GM21367 (cell line): Measurements from ENCODE around the gene ATXN1.

Experiments used
- ATAC-seq: cut with Tn5 transposase; IDR thresholded peaks from one replicate; pipeline ENCODE4 v1.9.1; 2021; ENCODE audit not compliant: unreplicated experiment

ATXN1 gene

DNA sequence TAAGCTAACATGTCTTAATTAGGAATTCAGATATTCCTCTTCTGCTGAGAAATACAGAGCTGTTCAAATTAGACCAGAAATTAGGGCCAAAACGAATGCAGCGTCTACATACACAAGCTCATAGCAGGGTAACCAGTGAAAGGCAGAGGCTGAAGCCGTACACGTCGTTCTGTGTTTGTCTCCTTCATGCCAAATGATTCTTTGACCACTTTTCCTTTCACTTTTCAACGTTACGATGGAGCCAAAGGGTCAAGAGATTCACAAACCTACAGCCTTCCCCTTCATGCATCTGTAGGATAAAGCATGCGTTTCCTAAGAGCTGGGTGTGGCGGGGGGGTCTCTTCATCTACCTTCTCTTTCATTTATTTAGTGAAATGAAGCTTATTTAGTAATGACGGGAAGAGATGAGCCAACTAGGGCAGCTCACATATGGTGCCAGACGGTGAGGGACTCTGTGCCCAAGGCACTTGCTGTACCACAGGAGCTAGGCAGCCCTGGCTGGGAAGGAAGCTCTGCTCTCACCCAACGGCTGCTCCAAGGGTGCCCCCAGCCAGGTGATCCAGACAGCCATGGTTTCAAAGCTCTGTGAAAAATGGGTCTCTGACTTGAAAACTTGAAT, 178.0 kb downstream of the ATXN1 start:
- ATAC-seq = peak; percentile 61

DNA sequence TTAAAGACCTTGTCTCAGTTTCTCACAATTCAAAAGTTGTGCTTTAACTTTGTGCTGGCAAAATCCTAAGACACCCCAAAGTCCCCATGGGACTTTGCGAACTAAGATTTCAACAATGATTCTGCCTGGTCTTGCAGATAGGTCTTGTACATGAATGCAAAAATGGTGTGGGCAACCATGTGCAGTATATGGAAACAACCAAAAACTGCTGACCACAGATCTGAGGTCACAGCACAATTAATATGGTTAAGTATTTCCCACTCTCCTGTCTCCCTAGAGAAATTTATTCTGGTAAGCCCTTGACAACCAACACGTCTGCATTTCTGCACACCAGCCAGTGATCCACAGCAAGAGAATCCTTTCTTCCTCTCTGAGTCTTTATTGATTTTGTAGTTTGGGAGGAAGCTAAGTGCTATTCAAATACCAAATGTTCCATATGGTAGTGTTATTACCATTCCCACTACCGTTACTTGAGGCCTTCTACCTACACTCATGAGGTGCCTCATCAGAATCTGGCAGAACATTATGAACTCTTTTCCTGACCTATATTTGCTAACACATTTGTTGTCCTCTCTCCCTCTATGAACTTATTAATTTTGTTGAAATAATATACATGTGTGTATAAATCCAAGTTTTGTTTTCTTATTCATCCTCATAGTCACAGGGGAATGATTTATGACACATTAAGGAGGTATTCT, 178.7 kb downstream of the ATXN1 start:
- ATAC-seq = no peak

DNA sequence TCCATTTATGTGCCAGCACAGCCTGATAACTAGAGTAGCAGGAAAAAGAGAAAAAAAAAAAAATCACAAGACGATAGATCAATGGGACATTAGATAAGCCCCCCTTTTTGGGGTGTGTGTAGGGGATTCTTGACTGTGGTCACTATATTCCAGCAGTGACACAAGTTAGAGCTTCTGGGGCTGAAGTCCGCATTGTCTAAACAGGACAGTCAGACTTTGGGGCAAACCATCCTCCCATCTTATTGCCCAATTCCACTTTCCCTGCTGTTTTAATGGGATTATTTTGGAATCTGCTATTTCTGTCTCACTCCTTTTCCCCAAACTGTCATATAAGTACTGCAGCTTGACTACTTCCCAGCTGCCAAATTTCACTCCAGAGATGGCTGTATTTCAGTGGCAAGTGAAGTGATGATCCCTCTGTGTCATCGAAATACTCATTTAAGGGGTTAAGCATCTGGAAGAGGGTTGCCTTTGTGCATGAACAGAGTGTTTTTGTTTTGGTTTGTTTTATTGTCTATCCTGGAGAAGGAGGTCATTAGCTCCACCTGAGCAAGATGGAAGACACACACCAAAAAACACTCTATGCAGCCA, 182.5 kb downstream of the ATXN1 start:
- no peak for ATAC-seq

DNA sequence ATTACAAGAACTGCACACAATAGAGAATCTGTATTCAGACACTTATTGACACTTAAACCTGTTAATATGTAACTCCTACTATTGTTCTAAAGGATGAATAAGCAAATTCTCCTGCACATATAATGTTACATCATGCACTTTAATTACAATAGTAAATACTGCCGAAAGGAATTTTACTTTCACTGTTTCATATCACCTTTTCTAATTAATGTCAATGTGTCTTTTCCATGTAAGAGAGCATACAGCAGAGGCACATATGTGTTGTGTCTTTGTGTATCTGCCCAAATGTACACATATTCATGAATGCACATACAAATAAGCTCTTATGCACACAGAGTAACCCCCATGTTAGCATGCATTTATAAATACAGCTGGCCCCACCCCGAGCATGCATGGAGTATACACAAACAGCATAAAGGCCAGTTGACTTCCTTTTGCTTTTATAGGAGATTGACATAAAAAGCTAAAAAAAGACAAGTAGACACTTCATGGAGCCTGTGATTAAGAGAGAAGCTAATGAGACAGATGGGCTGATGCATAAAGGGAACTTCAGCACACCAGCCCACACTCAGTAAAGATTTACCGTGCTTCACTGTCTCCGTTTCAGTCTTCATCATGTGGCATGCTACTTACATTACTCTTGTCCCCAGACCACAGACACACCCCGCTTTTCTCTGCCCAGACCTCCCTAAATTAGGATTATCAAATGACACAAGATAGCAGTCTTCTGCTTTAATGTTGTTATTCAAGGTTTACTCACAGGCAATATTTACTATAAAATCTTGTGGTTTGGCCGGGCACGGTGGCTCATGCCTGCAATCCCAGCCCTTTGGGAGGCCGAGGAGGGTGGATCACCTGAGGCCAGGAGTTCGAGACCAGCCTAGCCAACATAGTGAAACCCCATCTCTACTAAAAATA, 184.6 kb downstream of the ATXN1 start:
- peak; percentile 84 for ATAC-seq

DNA sequence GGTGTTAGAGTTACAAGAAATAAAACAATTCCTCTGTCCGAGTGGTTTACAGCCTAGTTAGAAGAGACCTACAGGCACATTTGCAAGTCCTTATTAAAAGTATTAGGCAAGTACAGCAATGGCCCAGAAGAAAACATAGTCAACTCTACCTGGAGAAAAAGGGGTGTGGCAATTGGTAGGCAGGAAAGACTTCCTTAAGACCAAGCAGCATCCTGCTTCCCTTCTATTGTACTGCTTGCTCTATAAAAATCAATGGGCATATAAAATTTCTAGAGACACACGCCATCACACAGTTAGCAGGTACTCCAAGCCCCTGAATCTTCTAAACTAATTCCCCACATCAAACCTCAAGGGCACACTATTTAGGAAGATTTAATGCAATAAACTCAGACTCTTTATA, 185.6 kb downstream of the ATXN1 start:
- no peak for ATAC-seq

DNA sequence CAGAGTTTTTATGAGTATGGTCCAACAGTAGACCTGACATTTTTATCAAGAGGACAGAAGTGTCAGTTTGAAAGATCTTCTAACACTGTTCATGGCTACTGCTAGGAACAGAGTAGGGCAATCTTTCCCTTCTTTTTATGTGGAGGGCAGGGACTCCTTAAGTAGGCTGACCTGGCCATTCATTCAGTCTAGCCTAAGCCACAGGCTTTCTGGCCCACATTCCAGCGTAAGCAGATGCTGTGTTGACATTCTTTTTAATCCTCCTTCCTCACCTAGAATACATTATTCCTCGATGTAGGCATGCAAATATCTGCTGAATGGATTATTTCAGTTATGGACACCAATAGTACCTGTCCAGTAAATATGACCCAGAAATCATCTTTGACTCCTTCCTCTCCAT, 188.3 kb downstream of the ATXN1 start:
- ATAC-seq = no peak

DNA sequence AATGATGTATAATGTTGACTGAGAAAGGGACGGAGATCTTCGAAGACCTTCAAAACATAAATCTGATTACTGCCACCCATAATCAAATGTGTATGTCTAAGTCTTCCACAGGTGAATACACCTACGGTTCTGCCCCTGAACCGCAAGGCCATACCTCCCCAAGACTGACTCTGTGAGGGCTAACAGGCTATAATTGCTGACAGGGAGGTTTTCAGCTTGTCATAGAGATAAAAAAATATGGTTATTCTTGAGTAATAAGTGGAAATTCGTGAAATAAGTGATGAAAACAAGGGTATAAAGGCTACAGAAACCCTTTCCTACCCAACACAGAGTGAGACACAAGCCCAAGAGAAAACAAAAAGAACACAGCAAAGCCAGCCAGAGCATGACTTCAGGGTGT, 188.9 kb downstream of the ATXN1 start:
- no peak for ATAC-seq

DNA sequence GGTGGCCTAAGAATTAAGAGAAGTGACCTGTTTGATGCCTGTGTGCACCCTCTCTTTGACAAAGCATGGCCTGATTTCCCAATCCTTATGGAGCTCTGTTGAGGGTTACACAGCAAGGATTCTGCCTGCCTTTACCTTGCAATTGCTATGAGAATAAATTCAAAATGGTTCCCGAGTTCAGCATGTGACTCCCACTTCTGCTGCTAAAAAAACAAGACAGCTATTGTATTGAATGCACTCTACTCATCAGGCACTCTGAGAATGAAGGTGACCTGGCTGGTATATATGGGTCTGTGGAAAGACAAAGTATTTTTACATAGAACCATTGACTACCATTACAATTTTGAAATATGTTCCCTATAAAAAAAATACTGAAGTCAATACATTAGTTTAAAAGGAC, 190.3 kb downstream of the ATXN1 start:
- no peak for ATAC-seq

DNA sequence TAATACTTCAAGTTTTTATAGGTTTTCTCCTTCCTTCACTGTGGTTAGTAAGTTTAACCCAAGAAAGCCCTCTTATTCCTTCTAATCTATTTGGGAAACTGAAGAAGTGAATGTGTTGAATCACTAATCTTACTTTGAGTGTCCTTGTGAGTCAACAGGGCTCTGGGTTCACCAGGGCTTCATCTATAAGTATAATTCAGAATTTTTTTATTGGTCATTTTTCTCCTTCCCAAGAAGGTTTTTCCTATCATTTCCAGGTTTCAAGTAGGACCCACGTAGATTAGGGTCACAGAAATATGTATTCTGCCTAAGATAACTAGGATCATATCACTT, 191.1 kb downstream of the ATXN1 start:
- ATAC-seq = no peak

DNA sequence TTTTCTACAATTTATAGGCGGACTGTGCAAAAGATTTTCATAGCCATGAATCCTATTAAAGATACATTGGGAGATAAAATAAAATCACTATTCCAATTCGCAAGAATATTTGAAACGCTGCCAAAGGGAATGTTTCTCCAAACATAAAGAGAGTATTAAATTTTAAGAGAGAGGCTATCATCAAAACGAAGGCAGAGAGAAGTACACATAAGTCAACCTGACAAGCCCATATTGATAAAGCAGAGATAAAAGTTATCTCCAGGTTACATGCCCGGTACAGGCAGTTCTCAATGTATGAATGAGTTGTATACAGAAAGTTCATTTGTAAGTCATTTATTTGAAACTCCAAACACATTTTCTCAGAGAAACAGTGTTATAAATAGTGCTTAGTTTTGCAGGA, 193.1 kb downstream of the ATXN1 start:
- no peak for ATAC-seq

DNA sequence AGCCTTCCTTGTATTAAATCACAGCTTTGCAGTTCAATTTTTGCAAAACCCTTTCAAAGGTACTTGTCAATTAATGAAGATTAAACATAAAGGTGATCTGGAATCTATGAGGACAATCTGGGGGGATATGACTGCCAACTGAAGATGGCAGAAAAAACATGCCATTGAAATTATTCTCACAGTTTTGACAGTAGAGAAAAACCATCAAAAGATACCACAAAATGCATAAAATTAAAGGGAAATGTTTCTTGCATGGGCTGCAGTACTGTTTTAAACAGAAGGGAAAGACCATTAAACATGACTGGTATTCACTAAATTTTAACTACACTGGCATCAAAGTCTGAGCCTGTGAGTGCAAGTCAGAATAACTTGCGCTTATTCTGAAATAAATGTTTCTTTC, 194.2 kb downstream of the ATXN1 start:
- no peak for ATAC-seq

DNA sequence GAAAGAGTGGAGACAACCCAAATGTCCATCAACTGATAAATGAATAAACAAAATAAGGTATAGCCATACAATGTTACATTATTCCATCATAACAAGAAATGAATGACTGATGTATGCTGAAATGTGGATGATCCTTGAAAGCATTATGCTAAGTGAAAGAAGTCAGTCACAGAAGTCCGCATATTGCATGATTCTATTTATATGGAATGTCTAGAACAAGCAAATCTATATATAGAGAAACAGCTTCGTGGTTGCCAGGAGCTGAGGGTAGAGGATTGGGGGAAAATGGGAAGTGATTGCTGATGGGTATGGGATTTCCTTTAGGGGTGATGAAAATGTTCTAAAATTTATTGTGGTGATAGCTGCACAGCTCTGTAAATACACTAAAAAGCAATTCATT, 196.8 kb downstream of the ATXN1 start:
- ATAC-seq = no peak

DNA sequence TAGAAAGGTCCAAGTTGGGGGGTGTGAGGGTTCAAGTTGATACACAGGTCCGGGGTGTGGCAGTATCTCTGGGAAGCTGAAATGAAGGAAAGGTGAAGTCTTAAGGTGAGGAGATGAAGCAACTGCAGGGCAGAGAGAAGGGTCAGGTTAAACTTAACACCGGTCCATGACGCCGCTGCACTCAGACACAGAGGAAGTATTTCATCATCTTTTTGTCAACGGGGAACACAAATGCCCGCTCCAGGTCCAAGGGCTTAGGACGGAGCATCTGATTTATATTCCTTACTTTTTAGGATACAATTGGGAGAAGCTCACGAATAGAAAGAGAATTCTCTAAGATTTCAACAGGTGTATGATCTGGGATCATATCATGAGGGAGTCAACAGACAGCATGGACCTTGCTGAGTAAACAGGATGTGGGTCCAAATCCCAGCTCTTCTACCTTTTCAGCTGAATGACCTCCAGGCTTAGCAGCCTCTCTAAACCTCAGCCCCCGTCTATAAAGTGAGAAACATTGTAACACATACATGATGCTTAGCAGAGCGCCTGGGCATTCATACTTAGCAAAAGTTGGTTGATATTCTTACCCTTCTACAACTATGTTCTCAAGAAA, 197.5 kb downstream of the ATXN1 start:
- ATAC-seq = no peak

DNA sequence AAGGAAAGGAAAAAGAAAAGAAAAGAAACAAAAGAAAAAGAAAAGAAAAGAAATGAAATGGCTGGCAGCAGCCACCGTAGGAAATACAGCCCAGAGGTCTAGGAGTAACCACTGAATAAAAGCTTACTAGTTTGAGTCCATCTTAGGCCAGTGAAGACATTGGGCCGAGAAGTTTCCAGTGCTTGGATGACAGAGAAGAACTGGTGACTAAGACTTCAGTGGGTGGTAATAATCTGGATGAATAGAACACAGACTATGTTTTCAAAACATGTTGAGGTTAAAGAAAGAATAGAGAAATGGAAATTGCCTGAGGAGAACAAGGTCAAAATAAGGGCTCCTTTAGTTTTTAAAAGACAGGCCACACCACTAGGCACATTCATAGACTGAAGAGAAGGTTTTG, 198.8 kb downstream of the ATXN1 start:
- ATAC-seq = no peak

DNA sequence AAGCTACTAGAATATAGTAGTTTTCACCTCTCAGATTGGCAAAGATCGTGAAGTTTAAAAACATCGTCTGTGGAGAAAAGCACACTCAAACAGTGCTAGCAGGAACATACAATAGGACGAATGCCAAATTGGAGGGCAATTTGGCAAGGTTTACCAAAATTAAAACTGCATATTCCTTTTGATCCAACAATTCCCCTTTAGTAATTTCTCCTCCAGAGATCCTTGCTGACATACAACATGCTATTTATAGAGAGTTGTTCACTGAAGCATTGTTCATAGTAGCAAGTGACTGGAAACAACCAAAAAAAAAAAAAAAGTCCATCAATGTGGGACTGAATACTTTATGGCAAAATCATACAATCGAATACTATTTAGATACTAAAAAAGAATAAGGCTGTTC, 202.2 kb downstream of the ATXN1 start:
- no peak for ATAC-seq

DNA sequence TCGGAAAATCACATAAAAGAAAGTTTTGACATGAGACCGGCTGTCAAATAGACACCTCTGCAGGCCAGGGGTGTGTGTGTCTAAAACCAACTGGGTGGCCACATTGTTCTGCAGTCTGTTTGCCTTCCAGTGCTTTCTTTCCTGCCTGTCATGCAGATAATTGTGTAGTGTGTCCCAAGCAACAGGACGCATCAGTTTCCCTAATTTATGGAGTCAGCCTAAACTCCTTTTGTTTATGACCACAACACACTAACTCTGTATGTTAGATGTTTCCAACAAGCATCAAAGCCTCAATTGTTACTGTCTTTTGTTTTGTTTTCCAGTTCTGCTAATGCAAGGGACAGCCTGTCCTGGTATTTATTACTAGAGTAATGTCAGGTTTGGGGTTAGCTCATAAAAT, 205.7 kb downstream of the ATXN1 start:
- ATAC-seq = no peak

DNA sequence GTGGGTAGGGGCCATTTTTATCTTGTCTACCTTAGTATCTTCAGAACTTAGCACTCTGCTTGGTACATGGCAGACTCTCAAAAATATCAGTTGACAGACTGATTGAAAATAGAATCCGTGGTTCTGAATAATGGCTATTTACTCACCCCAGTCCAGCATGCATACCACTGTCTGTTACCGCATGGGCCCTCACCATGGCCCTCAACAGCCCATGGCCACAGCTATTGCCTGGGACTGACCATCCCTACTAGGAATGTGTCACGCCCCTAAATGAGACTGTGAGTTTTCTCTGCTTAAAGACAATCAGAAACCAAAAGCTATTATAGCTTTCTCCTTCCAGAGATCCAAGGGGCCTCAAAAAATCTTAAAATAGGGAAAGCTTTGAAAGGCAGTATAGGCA, 207.7 kb downstream of the ATXN1 start:
- no peak for ATAC-seq

DNA sequence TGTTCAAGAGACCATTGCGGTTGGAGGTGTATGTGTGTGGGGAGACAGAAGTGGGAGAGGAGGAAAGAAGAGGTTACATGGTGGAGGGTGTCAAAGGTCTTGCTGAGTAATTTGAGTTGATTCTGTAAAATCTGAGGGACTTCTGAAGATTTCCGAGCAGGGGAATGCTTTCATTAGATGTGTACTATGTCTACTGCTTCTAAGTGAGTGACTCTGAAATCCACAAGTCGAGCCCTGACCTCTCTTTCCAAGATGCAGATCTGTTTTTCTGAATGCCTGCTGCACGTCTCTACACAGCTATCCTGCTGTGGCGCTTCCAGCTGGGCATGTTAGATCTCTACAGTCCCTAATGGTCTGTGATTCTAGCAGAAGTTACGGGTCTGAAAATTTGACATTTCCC, 209.8 kb downstream of the ATXN1 start:
- ATAC-seq = no peak

DNA sequence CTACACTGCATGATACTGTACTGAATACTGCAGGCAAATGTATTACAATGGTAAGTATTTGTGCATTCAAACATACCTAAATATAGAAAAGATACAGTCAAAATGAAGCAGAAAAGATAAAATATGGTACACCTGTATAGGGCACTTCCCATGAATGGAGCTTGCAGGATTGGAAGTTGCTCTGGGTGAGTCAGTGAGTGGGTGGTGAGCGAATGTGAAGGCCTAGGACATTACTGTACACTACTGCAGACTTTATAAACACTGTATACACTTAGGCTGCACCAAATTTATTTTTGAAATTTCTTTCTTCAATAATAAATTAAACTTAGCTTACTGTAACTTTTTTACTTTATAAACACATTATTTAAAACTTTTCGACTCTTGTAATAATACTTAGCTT, 213.1 kb downstream of the ATXN1 start:
- no peak for ATAC-seq

DNA sequence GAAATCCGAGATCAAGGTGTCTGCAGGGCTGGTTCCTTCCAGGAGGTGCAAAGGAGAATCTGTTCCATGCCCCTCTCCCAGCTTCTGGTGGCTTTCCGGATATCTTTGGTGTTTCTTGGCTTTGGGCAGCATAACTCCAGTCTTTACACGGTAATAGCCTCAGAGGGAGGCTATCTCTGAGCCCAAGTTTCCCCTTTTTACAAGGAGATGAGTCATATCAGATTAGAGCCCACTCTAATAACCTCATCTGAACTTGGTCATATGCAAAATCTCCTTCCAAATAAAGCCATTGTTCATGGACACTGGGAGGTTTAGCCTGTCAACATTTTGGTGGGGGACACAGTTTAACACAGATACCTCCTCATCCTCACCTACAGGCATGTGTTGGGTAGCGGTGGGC, 213.7 kb downstream of the ATXN1 start:
- ATAC-seq = no peak

DNA sequence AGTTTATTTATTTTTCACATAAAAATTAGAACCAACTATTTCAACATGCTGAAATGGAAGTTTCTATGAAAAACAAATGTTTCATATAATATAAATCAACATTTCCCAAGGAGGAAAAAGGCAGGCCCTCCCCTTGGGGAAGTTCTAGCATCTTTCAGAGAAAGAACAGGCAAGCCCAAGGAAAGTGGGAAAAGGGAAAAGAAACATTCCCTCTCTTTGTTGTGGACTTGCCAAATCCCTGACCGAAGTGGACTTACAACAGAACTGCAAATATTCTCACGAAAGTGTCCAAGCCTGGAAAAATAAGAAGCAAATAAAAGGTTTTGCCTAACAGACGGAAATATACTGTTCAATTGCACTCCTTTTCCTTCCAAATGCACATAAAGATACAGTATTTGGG, 214.4 kb downstream of the ATXN1 start:
- ATAC-seq = no peak
